ENCODE measurements around the gene TP73. TPM values are rescaled to one million over a fixed set of nuclear protein-coding genes. Genes with fewer than 3 reads are reported as not detected.

Gene TP73
- total RNA-seq, 1 experiment from 2014 or later, result 19.2 TPM

DNA sequence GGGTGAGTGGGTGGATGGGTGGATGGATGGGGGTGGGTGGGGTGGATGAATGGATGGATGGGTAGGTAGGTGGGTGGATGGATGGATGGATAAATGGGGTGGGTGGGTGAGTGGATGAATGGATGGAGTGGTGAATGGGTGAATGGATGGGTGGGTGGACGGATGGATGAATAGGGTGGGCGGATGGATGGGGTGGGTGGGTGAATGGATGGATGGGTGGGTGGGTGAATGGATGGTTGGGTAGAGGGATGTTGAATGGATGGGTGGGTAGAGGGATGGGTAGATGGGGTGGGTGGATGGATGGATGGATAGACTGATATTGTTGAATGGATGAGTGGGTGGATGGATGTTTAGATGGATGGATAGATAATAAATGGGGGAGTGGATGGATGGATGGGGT lies 73.0 kb downstream of the TP73 start:
- RAD21 ChIA-PET (ENCODE audit: low non-redundant PET in 1 of 2, low total read pairs in 2 of 2, uncharacterized antibody in 2 of 2, unreplicated experiment in 2 of 2), result no interaction called here
- no peak overlapping the region for H3K9ac ChIP-seq (ENCODE audit: low read length)
- H3K27ac ChIP-seq (ENCODE audit: low read depth, low read length), result no peak overlapping the region
- no peaks in the 10 kb centered on the region for H3K79me2 ChIP-seq (ENCODE audit: insufficient read depth, low read length)
- H3K36me3 ChIP-seq (ENCODE audit: control insufficient read depth in 1 of 2, insufficient read depth in 2 of 2, low read length in 2 of 2), result no peaks in the 10 kb centered on the region
- CTCF ChIA-PET, result no interaction called here
- ATAC-seq (no peak), DNase-seq (ENCODE audit: low read depth, low spot score) (no peak)
- no peaks in the 10 kb centered on the region for H3K9me3 ChIP-seq (ENCODE audit: control insufficient read depth in 1 of 2, insufficient read depth in 1 of 2, low read depth in 1 of 2, low read length in 2 of 2)
- no peak overlapping the region for H3K4me2 ChIP-seq (ENCODE audit: low read length)
- no peaks in the 10 kb centered on the region for H3K27me3 ChIP-seq (ENCODE audit: insufficient read depth, low read length)
- no peak overlapping the region for H2AFZ ChIP-seq (ENCODE audit: low read depth, low read length, poor library complexity, severe bottlenecking)
- no peak overlapping the region for H3K4me3 ChIP-seq (replicated peaks in 1 of 2; ENCODE audit: low read depth in 1 of 2, low read length in 2 of 2)
- H4K20me1 ChIP-seq (ENCODE audit: insufficient read depth), result no peaks in the 10 kb centered on the region
- TF ChIP-seq ELF1 (IDR thresholded peaks at IDR 0.05; ENCODE audit: borderline replicate concordance, low read depth) (no peak), JUND (IDR thresholded peaks at IDR 0.05) (no peak), CEBPB (IDR thresholded peaks at IDR 0.05; ENCODE audit: low read depth) (no peak), FOSL1 (IDR thresholded peaks at IDR 0.05; ENCODE audit: low read depth) (no peak), TCF7L2 (IDR thresholded peaks at IDR 0.05; ENCODE audit: borderline replicate concordance, extremely low read depth, insufficient read depth, insufficient read length) (no peak), POLR2AphosphoS5 (IDR thresholded peaks at IDR 0.05; ENCODE audit: low read depth, low read length) (no peak), SIN3A (IDR thresholded peaks at IDR 0.05; ENCODE audit: low read depth) (no peak), EZH2 (IDR thresholded peaks at IDR 0.05) (no peak), RAD21 (IDR thresholded peaks at IDR 0.05; ENCODE audit: low read depth) (no peak), CBX3 (IDR thresholded peaks at IDR 0.05; ENCODE audit: low read depth) (no peak), SP1 (IDR thresholded peaks at IDR 0.05; ENCODE audit: low read depth) (no peak), ZNF274 (IDR thresholded peaks at IDR 0.05; ENCODE audit: low read depth, low read length) (no peak), SRF (IDR thresholded peaks at IDR 0.05; ENCODE audit: low read depth) (no peak), EGR1 (IDR thresholded peaks at IDR 0.05; ENCODE audit: low read depth) (no peak), YY1 (IDR thresholded peaks at IDR 0.05; ENCODE audit: extremely low read depth, insufficient replicate concordance, low read depth, low read length) (no peak), POLR2A (IDR thresholded peaks at IDR 0.05; ENCODE audit: borderline replicate concordance, extremely low read depth, insufficient read depth, insufficient read length) (no peak)
- TF ChIP-seq, protein P1, sequence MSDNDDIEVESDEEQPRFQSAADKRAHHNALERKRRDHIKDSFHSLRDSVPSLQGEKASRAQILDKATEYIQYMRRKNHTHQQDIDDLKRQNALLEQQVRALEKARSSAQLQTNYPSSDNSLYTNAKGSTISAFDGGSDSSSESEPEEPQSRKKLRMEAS (IDR thresholded peaks at IDR 0.05), result no peak
- TF ChIP-seq, protein P2, sequence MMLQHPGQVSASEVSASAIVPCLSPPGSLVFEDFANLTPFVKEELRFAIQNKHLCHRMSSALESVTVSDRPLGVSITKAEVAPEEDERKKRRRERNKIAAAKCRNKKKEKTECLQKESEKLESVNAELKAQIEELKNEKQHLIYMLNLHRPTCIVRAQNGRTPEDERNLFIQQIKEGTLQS (IDR thresholded peaks at IDR 0.05), result no peak
- TF ChIP-seq, protein P3, sequence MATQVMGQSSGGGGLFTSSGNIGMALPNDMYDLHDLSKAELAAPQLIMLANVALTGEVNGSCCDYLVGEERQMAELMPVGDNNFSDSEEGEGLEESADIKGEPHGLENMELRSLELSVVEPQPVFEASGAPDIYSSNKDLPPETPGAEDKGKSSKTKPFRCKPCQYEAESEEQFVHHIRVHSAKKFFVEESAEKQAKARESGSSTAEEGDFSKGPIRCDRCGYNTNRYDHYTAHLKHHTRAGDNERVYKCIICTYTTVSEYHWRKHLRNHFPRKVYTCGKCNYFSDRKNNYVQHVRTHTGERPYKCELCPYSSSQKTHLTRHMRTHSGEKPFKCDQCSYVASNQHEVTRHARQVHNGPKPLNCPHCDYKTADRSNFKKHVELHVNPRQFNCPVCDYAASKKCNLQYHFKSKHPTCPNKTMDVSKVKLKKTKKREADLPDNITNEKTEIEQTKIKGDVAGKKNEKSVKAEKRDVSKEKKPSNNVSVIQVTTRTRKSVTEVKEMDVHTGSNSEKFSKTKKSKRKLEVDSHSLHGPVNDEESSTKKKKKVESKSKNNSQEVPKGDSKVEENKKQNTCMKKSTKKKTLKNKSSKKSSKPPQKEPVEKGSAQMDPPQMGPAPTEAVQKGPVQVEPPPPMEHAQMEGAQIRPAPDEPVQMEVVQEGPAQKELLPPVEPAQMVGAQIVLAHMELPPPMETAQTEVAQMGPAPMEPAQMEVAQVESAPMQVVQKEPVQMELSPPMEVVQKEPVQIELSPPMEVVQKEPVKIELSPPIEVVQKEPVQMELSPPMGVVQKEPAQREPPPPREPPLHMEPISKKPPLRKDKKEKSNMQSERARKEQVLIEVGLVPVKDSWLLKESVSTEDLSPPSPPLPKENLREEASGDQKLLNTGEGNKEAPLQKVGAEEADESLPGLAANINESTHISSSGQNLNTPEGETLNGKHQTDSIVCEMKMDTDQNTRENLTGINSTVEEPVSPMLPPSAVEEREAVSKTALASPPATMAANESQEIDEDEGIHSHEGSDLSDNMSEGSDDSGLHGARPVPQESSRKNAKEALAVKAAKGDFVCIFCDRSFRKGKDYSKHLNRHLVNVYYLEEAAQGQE (IDR thresholded peaks at IDR 0.05; ENCODE audit: low read depth), result no peak
- no peaks in the 10 kb centered on the region for H3K9me2 ChIP-seq (ENCODE audit: insufficient read depth)
- BruUV-seq (replicated peaks), result no TSS peak
- POLR2A ChIA-PET, result no interaction called here
- intact Hi-C loops (cut with micrococcal nuclease), result no loop called here
- H3K4me1 ChIP-seq (ENCODE audit: control insufficient read depth in 1 of 2, insufficient read depth in 2 of 2, low read length in 2 of 2), result no peaks in the 10 kb centered on the region
